WI38 (cell line): Measurements from ENCODE around the gene CUEDC1.
A peak's percentile ranks its signal among the peaks of the same experiment; 100 is the strongest.
"Not testable (repeated sequence)": the region's sequence is repeated elsewhere in the genome, so short reads cannot be mapped to it uniquely, and the experiment has no call there.

Experiments used
- H3K4me3 ChIP-seq: 2 replicates; pipeline ENCODE4 v1.5.1; 2011; ENCODE audit warnings: low read depth, mild to moderate bottlenecking, control low read depth, low read length
- CTCF ChIP-seq: IDR thresholded peaks from 2 replicates; pipeline ENCODE4 v1.5.1; 2012; ENCODE audit warnings: low read depth, mild to moderate bottlenecking, control low read depth, low read length

The CUEDC1 gene

DNA sequence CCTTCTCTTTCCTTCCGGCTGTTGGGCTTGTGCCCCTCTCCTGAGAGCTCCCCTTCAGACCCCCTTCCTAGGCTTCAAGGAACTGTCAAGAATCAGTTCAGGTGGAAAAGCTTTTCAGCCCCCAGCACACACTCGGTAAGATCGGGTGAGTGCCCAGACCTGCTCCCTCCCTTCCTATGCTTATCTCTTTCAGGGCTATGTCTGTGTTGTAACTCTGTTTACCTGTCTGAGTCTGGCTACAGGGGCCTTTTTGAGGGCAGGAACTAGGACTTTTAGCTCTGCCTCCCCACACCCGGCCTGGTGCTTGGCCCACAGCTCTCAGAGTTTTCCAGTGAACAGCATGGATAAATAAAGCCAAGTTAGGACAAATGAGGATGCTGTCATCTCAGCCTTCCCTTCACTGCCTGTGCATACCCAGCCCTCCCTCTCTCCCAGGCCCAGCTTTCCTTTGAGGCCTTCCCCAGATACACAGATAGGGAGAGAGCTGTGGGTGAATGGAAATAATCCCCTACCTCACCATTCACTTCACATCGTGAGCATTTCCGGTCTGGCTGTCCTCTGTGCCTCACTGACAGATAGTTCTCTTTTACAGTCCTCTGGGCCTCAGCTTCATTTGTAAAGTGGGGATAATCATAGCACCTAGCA, 99.7 kb downstream of the CUEDC1 start:
- no peak overlapping the region for H3K4me3 ChIP-seq
- TF ChIP-seq CTCF: no peak

GRCh38 chr17:57853695-57854094, 101.5 kb downstream of the CUEDC1 start:
- no peak for TF ChIP-seq CTCF
- H3K4me3 ChIP-seq: no peak overlapping the region

- no peak for TF ChIP-seq CTCF
- no peak overlapping the region for H3K4me3 ChIP-seq
Observed at GRCh38 chr17:57852955-57853328, 102.3 kb downstream of the CUEDC1 start.

GRCh38 chr17:57852092-57852954, 102.9 kb downstream of the CUEDC1 start:
- H3K4me3 ChIP-seq: no peak overlapping the region
- TF ChIP-seq CTCF: no peak

- no peak for TF ChIP-seq CTCF
Observed at GRCh38 chr17:57849874-57850754, 105.1 kb downstream of the CUEDC1 start, which contains the start of gene MRPS23. Gene MRPS23, minus strand, starts transcription at chr17:57850044. Its CDS starts 34 bp downstream, at chr17:57850010.

DNA sequence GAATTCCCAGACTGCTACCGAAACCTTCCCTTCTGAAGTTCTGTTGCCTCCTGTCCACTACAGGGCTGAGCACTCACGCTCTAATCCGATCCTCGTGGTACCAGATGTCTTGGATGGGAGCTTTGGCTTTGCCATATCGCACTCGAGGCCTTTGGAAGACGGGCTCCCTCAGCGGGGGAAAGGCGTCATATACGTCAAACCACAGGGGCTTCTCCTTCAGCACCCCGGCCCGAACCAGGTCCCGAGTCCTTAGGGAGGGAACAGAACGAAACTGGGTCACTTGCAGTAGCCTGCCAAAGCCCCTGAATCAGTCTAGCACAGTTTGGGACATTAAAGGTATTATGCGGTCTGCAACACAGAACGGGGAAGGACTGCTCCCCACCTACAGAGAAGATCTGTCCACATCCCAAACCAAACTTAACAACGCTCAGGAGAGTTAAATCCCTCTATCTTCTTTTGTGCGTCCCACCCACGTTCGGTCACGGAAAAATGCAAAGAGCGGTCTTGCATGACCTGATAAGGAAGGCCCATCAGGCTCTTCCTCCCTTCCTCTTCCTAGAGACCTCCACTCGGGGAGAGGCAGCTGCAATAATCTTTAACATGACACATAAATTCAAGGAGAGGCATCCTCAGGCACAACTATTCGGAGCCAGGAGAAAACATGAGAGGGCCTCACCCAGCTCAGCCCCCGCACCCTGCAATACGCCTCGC, 105.9 kb downstream of the CUEDC1 start:
- peak overlapping the region; percentile 81 for H3K4me3 ChIP-seq
- TF ChIP-seq CTCF: no peak

More at GRCh38 chr17:57849874-57850754, 105.1 kb downstream of the CUEDC1 start, which contains the start of gene MRPS23:
- peak within 1 kb of the TSS; percentile 81 for H3K4me3 ChIP-seq

DNA sequence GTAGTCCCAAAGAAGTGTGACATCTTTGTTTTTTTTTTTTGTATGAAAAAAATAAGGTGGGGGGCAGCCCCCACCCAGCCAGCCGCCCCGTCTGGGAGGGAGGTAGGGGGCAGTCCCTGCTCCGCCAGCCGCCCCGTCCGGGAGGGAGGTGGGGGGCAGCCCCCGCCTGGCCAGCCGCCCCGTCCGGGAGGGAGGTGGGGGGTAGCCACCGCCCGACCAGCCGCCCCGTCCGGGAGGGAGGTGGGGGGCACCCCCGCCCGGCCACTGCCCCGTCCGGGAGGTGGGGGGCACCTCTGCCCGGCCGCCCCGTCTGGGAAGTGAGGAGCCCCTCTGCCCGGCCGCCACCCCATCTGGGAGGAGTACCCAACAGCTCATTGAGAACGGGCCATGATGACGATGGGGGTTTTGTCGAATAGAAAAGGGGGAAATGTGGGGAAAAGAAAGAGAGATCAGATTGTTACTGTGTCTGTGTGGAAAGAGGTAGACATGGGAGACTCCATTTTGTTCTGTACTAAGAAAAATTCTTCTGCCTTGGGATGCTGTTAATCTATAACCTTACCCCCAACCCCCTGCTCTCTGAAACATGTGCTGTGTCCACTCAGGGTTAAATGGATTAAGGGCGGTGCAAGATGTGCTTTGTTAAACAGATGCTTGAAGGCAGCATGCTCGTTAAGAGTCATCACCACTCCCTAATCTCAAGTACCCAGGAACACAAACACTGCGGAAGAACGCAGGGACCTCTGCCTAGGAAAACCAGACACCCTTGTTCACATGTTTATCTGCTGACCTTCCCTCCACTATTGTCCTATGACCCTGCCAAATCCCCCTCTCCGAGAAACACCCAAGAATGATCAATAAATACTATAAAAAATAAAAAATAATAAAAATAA, 108.9 kb downstream of the CUEDC1 start:
- not testable (repeated sequence) for H3K4me3 ChIP-seq
